Right lobe of liver (tissue), 6 donors: ENCODE results near the gene EIF4E. TPM values are rescaled to one million over a fixed set of nuclear protein-coding genes. Genes with fewer than 3 reads are reported as not detected.
"Not testable (repeated sequence)": the region's sequence is repeated elsewhere in the genome, so short reads cannot be mapped to it uniquely, and the experiment has no call there.

ENCODE experiments used
- ATAC-seq, 4 donors: fragments of 200-7000 bp; cut with Tn5 transposase; one replicate each; pipeline ENCODE4 v1.9.1; 2020; ENCODE audit warnings: mild to moderate bottlenecking in 4 of 4, moderate library complexity in 4 of 4
- DNase-seq, 3 donors: peaks; one replicate each; pipeline ENCODE4 v3.0.0-alpha.2; 2020
- H3K27ac ChIP-seq, 3 donors: fragments of 200-600 bp; one replicate each; pipeline ENCODE4 v1.8.0; 2022
- H3K27me3 ChIP-seq, 2 donors: fragments of 200-600 bp; one replicate each; pipeline ENCODE4 v1.8.0; 2022
- H3K36me3 ChIP-seq, 4 donors: fragments of 200-600 bp; sonication (generic) in 1 of 4; one replicate each; pipeline versions ENCODE4 v1.5.1 to v1.8.0; 2017 to 2022; ENCODE audit warnings: control low read depth in 1 of 4
- H3K4me1 ChIP-seq, 4 donors: fragments of 200-600 bp; sonication (generic) in 1 of 4; one replicate each; pipeline versions ENCODE4 v1.5.1 to v1.8.0; 2017 to 2022; ENCODE audit warnings: control low read depth in 1 of 4
- H3K4me3 ChIP-seq, 3 donors: fragments of 200-600 bp; one replicate each; pipeline ENCODE4 v1.8.0; 2022
- H3K9me3 ChIP-seq, 4 donors: fragments of 200-600 bp; sonication (generic) in 1 of 4; one replicate each; pipeline versions ENCODE4 v1.5.1 to v1.8.0; 2017 to 2022; ENCODE audit warnings: control low read depth in 1 of 4
- CTCF ChIP-seq, 4 donors: fragments of 200-600 bp in 3 of 4; fragments of 450-650 bp in 1 of 4; IDR thresholded peaks; one replicate each; pipeline versions ENCODE4 v1.5.1 to v1.8.0; 2016 to 2022; ENCODE audit warnings: antibody characterized with exemption in 4 of 4, mild to moderate bottlenecking in 2 of 4
- POLR2A ChIP-seq: fragments of 450-650 bp; IDR thresholded peaks from one replicate; pipeline ENCODE4 v1.6.1; 2017; ENCODE audit warnings: antibody characterized with exemption, mild to moderate bottlenecking
- WGBS: methylation state at CpG from one replicate; pipeline ENCODE4 v1.1.6; 2018; ENCODE audit warnings: low coverage, low lambda C conversion rate; ENCODE audit not compliant: insufficient coverage; ENCODE audit errors: missing lambda C conversion rate; 5-methylcytosine and 5-hydroxymethylcytosine counted together
- intact Hi-C, 2 donors: fragments of 100-400 bp; cut with DNase I; formaldehyde crosslinking; loops; one replicate each; pipeline versions ENCODE4 v1.11.2 to v1.14.1; 2022
- total RNA-seq, 6 experiments: library from RNA; depleted of rRNA in 2 of 6; stranded (reverse); fragments of >200 nt in 2 of 6; fragmentation: NEBNext Ultra II Directional in 3 of 6; extraction: Animal tissue kit (Norgen Biotek cat#: 25700) in 3 of 6; gene quantifications; one replicate each; pipeline versions ENCODE4 v1.1.0 to v1.2.4, GENCODE V29; 2016 to 2023
- donor health status: DM: no; HTN: yes; CAD: no.
- donor health status: DM: no; HTN: no; CAD: no.
- donor health status: DM: no; HTN: no; CAD: no.
- donor health status: DM: no; HTN: yes; CAD: no.
- donor health status: DM: no; HTN: yes; CAD: no.

Gene EIF4E
- total RNA-seq, 6 experiments from 2014 or later: 28.4 to 48.8 (median 34.3) TPM

GRCh38 chr4:98879515-98879914 lies 49.4 kb downstream of the EIF4E start:
- no peak for TF ChIP-seq POLR2A
- no peak for TF ChIP-seq CTCF (IDR thresholded peaks at IDR 0.05)
- intact Hi-C loops: no loop called here
- no peak overlapping the region for H3K27ac ChIP-seq
- H3K36me3 ChIP-seq: peaks cover 0 to 22% (median 5%) of the 10 kb centered on the region in 4 donors
- H3K4me3 ChIP-seq: no peak overlapping the region
- H3K27me3 ChIP-seq: no peaks in the 10 kb centered on the region
- ATAC-seq: no peak
- H3K4me1 ChIP-seq: no peaks in the 10 kb centered on the region
- DNase-seq: no peak
- H3K9me3 ChIP-seq: peaks cover 0 to 2% (median 0%) of the 10 kb centered on the region in 4 donors

GRCh38 chr4:98873059-98873458 lies 55.9 kb downstream of the EIF4E start:
- H3K27ac ChIP-seq: no peak overlapping the region
- H3K27me3 ChIP-seq: no peaks in the 10 kb centered on the region
- H3K9me3 ChIP-seq: peaks cover 0 to 2% (median 0%) of the 10 kb centered on the region in 4 donors
- no peak for DNase-seq
- H3K4me1 ChIP-seq: no peaks in the 10 kb centered on the region
- no peak for ATAC-seq
- intact Hi-C loops: no loop called here
- no peaks in the 10 kb centered on the region for H3K36me3 ChIP-seq
- TF ChIP-seq CTCF (IDR thresholded peaks at IDR 0.05): no peak
- no peak for TF ChIP-seq POLR2A
- 79% methylated on average over 2 of the region's 2 CpGs for WGBS
- no peak overlapping the region for H3K4me3 ChIP-seq

GRCh38 chr4:98872120-98872906 lies 56.6 kb downstream of the EIF4E start:
- ATAC-seq, H3K36me3 ChIP-seq, H3K27ac ChIP-seq, H3K27me3 ChIP-seq, H3K4me3 ChIP-seq, intact Hi-C loops, H3K4me1 ChIP-seq, H3K9me3 ChIP-seq, DNase-seq: not testable (repeated sequence)
- 63% methylated on average over 3 of the region's 3 CpGs for WGBS

GRCh38 chr4:98867648-98868047 lies 61.3 kb downstream of the EIF4E start:
- H3K36me3 ChIP-seq: no peaks in the 10 kb centered on the region
- no peaks in the 10 kb centered on the region for H3K4me1 ChIP-seq
- TF ChIP-seq POLR2A (no peak), CTCF (IDR thresholded peaks at IDR 0.05) (no peak)
- no peak overlapping the region for H3K4me3 ChIP-seq
- no peak for DNase-seq
- no peaks in the 10 kb centered on the region for H3K9me3 ChIP-seq
- 70% methylated on average over 1 of the region's 1 CpG for WGBS
- H3K27me3 ChIP-seq: no peaks in the 10 kb centered on the region
- ATAC-seq: no peak
- intact Hi-C loops: no loop called here
- H3K27ac ChIP-seq: no peak overlapping the region

- DNase-seq: no peak
- ATAC-seq: no peak
- Histone ChIP-seq H3K27ac (no peak overlapping the region), H3K27me3 (no peaks in the 10 kb centered on the region), H3K4me1 (no peaks in the 10 kb centered on the region), H3K9me3 (no peaks in the 10 kb centered on the region), H3K4me3 (no peak overlapping the region), H3K36me3 (no peaks in the 10 kb centered on the region)
- no peak for TF ChIP-seq POLR2A
- no peak for TF ChIP-seq CTCF (IDR thresholded peaks at IDR 0.05)
- intact Hi-C loops: no loop called here
- WGBS: 87% methylated on average over 6 of the region's 6 CpGs
Measured at GRCh38 chr4:98865059-98865458, 63.9 kb downstream of the EIF4E start.
